ENCODE data around the gene EYS.

- TF ChIP-seq EZH2phosphoT487 (IDR thresholded peaks at IDR 0.05; ENCODE audit: insufficient read depth, low read depth) = no peak
- no peak for TF ChIP-seq EZH2 (IDR thresholded peaks at IDR 0.05; ENCODE audit: insufficient read depth, poor library complexity, severe bottlenecking)
These were observed 1656.4 kb downstream of the EYS start for GRCh38 chr6:64050590-64050989.

Measured in GM23248 (cell line).